PC-9 (cell line): ENCODE data around the gene SNAP47.

Source experiments
- EZH2 ChIP-seq: fragments of 200-600 bp; sonication (generic); IDR thresholded peaks from 2 replicates; pipeline ENCODE4 v1.8.0; 2017; ENCODE audit warnings: antibody characterized with exemption, low read depth
- TF ChIP-seq, protein P1 (sequence below): fragments of 200-600 bp; sonication (generic); conservative IDR thresholded peaks from 2 replicates; pipeline ENCODE4 v1.6.1; 2017; ENCODE audit warnings: mixed run types, antibody characterized with exemption, mild to moderate bottlenecking, moderate library complexity

DNA sequence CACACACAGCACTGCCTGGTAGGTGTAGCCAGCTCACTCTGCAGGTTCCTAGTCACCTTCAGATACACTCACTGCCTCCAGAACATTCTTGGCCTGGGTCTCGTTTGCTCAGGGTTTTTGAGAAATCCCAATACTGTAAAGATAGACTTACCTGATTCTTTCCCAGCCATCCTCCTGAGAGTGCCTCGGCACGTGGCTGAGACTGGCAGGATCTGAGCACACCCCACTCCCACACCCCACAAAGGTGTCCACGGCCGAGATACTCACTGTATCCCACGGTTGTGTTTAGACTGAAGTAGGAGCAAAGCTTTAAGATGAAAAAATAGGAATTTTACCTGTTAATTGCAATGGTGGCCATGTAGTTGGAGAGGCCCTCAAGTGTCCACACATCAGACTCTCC lies 33.4 kb downstream of the SNAP47 start:
- TF ChIP-seq, protein P1, sequence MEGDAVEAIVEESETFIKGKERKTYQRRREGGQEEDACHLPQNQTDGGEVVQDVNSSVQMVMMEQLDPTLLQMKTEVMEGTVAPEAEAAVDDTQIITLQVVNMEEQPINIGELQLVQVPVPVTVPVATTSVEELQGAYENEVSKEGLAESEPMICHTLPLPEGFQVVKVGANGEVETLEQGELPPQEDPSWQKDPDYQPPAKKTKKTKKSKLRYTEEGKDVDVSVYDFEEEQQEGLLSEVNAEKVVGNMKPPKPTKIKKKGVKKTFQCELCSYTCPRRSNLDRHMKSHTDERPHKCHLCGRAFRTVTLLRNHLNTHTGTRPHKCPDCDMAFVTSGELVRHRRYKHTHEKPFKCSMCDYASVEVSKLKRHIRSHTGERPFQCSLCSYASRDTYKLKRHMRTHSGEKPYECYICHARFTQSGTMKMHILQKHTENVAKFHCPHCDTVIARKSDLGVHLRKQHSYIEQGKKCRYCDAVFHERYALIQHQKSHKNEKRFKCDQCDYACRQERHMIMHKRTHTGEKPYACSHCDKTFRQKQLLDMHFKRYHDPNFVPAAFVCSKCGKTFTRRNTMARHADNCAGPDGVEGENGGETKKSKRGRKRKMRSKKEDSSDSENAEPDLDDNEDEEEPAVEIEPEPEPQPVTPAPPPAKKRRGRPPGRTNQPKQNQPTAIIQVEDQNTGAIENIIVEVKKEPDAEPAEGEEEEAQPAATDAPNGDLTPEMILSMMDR = no peak
- TF ChIP-seq EZH2 = no peak
